WTC11 (cell line): ENCODE measurements around the gene NALCN.

Experiments
- ATF2 ChIP-seq: sonication (generic); formaldehyde crosslinking; IDR thresholded peaks from 2 replicates; pipeline ENCODE4 v1.8.1; 2022; ENCODE audit warnings: low read depth, missing genetic modification reagents, borderline replicate concordance
- CTCF ChIP-seq: fragments of 200-600 bp; IDR thresholded peaks from 2 replicates; pipeline ENCODE4 v1.8.0; 2022; ENCODE audit warnings: antibody characterized with exemption
- FOXJ3 ChIP-seq: sonication (generic); formaldehyde crosslinking; IDR thresholded peaks from 2 replicates; pipeline ENCODE4 v1.9.0; 2021; ENCODE audit warnings: missing genetic modification reagents, mild to moderate bottlenecking, borderline replicate concordance
- IRF1 ChIP-seq: sonication (generic); formaldehyde crosslinking; IDR thresholded peaks from 2 replicates; pipeline ENCODE4 v1.8.0; 2023; ENCODE audit warnings: missing genetic modification reagents

- TF ChIP-seq FOXJ3 (CRISPR knock-in tag) (no peak), CTCF (no peak), IRF1 (CRISPR knock-in tag) (no peak), ATF2 (CRISPR knock-in tag) (no peak)
Observed at GRCh38 chr13:101425623-101426022, 9.3 kb upstream of the NALCN start.
